Measurements from ENCODE around the gene VAV3. TPM values are rescaled to one million over a fixed set of nuclear protein-coding genes. Genes with fewer than 3 reads are reported as not detected.

The VAV3 gene
- total RNA-seq, 4 donors from 2014 or later: 0.33 to 12.1 (median 0.47) TPM

GRCh38 chr1:107875689-107876088, 89.3 kb downstream of the VAV3 start:
- no peak for ATAC-seq

GRCh38 chr1:107874221-107874620, 90.8 kb downstream of the VAV3 start:
- ATAC-seq (no peak), DNase-seq (no peak)
- in situ Hi-C loops (cut with MboI; ENCODE audit: low sequenced_read_pairs in 4 of 4) (loop anchor here in 1 of 4 donors (25.0 kb wide), 1 partner anchor 488 kb away; no protein-coding TSS in a partner anchor), intact Hi-C loops (cut with DNase I; ENCODE audit: low total_unique reads) (no loop called here)
- Histone ChIP-seq H3K4me3 (no peak overlapping the region), H3K9me3 (no peaks in the 10 kb centered on the region), H3K4me1 (peaks cover 0 to 3% of the 10 kb centered on the region in 2 donors), H3K36me3 (no peaks in the 10 kb centered on the region), H3K27ac (no peak overlapping the region), H3K27me3 (no peaks in the 10 kb centered on the region)
- TF ChIP-seq POLR2A (IDR thresholded peaks at IDR 0.05): no peak

More at GRCh38 chr1:107875689-107876088, 89.3 kb downstream of the VAV3 start:
- Histone ChIP-seq H3K27me3 (no peaks in the 10 kb centered on the region), H3K36me3 (no peaks in the 10 kb centered on the region), H3K4me3 (no peak overlapping the region), H3K9me3 (no peaks in the 10 kb centered on the region), H3K4me1 (peaks cover 0 to 3% of the 10 kb centered on the region in 2 donors), H3K27ac (no peak overlapping the region)
- in situ Hi-C loops (cut with MboI; ENCODE audit: low sequenced_read_pairs in 4 of 4) (no loop called here), intact Hi-C loops (cut with DNase I; ENCODE audit: low total_unique reads) (no loop called here)
- no peak for DNase-seq
- TF ChIP-seq CTCF (IDR thresholded peaks at IDR 0.05 in 4 of 5, conservative IDR thresholded peaks at IDR 0.05 in 1 of 5): no peak
- no peak for TF ChIP-seq POLR2A (IDR thresholded peaks at IDR 0.05)

GRCh38 chr1:107871687-107872395, 93.1 kb downstream of the VAV3 start:
- TF ChIP-seq CTCF (IDR thresholded peaks at IDR 0.05 in 4 of 5, conservative IDR thresholded peaks at IDR 0.05 in 1 of 5) (no peak), POLR2A (IDR thresholded peaks at IDR 0.05) (no peak)
- H3K4me1 ChIP-seq: no peaks in the 10 kb centered on the region
- intact Hi-C loops (cut with DNase I; ENCODE audit: low total_unique reads) (no loop called here), in situ Hi-C loops (cut with MboI; ENCODE audit: low sequenced_read_pairs in 4 of 4) (loop anchor here in 1 of 4 donors (25.0 kb wide), 1 partner anchor 490 kb away; no protein-coding TSS in a partner anchor)
- no peak for DNase-seq
- H3K36me3 ChIP-seq: no peaks in the 10 kb centered on the region
- H3K27ac ChIP-seq: no peak overlapping the region
- H3K9me3 ChIP-seq: no peaks in the 10 kb centered on the region
- ATAC-seq: no peak
- H3K27me3 ChIP-seq: no peaks in the 10 kb centered on the region
- no peak overlapping the region for H3K4me3 ChIP-seq

- no peaks in the 10 kb centered on the region for H3K27me3 ChIP-seq
- TF ChIP-seq POLR2A (IDR thresholded peaks at IDR 0.05): no peak
- H3K9me3 ChIP-seq: no peaks in the 10 kb centered on the region
- no peak overlapping the region for H3K4me3 ChIP-seq
- no peaks in the 10 kb centered on the region for H3K4me1 ChIP-seq
- DNase-seq (no peak), ATAC-seq (no peak)
- H3K27ac ChIP-seq: no peak overlapping the region
- H3K36me3 ChIP-seq: no peaks in the 10 kb centered on the region
- in situ Hi-C loops (cut with MboI; ENCODE audit: low sequenced_read_pairs in 4 of 4): loop anchor here in 1 of 4 donors (25.0 kb wide), 1 partner anchor 491 kb away; no protein-coding TSS in a partner anchor
- intact Hi-C loops (cut with DNase I; ENCODE audit: low total_unique reads): no loop called here
Observed at GRCh38 chr1:107871259-107871658, 93.7 kb downstream of the VAV3 start.

GRCh38 chr1:107870696-107871095, 94.3 kb downstream of the VAV3 start:
- in situ Hi-C loops (cut with MboI; ENCODE audit: low sequenced_read_pairs in 4 of 4): loop anchor here in 1 of 4 donors (25.0 kb wide), 1 partner anchor 492 kb away; no protein-coding TSS in a partner anchor
- no peak overlapping the region for H3K4me3 ChIP-seq
- H3K27ac ChIP-seq: no peak overlapping the region
- H3K27me3 ChIP-seq: no peaks in the 10 kb centered on the region
- intact Hi-C loops (cut with DNase I; ENCODE audit: low total_unique reads): no loop called here
- no peaks in the 10 kb centered on the region for H3K9me3 ChIP-seq
- TF ChIP-seq CTCF (IDR thresholded peaks at IDR 0.05 in 4 of 5, conservative IDR thresholded peaks at IDR 0.05 in 1 of 5) (no peak), POLR2A (IDR thresholded peaks at IDR 0.05) (no peak)
- H3K36me3 ChIP-seq: no peaks in the 10 kb centered on the region
- H3K4me1 ChIP-seq: no peaks in the 10 kb centered on the region
- DNase-seq: no peak
- no peak for ATAC-seq

Measured in gastrocnemius medialis (tissue), 4 donors.